SK-N-MC (cell line): ENCODE results near the gene UNC93B1.

ENCODE experiments used
- DNase-seq: peaks from one replicate; pipeline ENCODE4 v3.0.0-alpha.2; 2011; ENCODE audit warnings: low read depth, low spot score
- H3K27ac ChIP-seq: fragments of 200-600 bp; sonication (generic); 2 replicates; pipeline ENCODE4 v1.5.1; 2016; ENCODE audit warnings: mixed run types
- H3K36me3 ChIP-seq: fragments of 200-600 bp; sonication (generic); 2 replicates; pipeline ENCODE4 v1.6.1; 2017; ENCODE audit warnings: antibody characterized with exemption, low read length, mixed read lengths; ENCODE audit not compliant: insufficient read depth
- H3K4me3 ChIP-seq: fragments of 200-600 bp; sonication (generic); 2 replicates; pipeline ENCODE4 v1.5.1; 2016
- H3K9ac ChIP-seq: fragments of 200-600 bp; sonication (generic); 2 replicates; pipeline ENCODE4 v1.8.0; 2017; ENCODE audit warnings: mixed run types, mixed read lengths; ENCODE audit not compliant: insufficient read length
- H3K9me3 ChIP-seq: fragments of 200-600 bp; sonication (generic); 2 replicates; pipeline ENCODE4 v1.6.1; 2017; ENCODE audit warnings: low read depth, mild to moderate bottlenecking, antibody characterized with exemption, low read length, moderate library complexity, mixed read lengths
- EZH2 ChIP-seq: fragments of 200-600 bp; sonication (generic); IDR thresholded peaks from one replicate; pipeline ENCODE4 v1.6.1; 2017; ENCODE audit warnings: antibody characterized with exemption
- FOXP2 ChIP-seq: optimal IDR thresholded peaks from 2 replicates; pipeline ENCODE3; 2011; ENCODE audit warnings: mild to moderate bottlenecking, moderate library complexity; ENCODE audit not compliant: insufficient read depth; ENCODE audit errors: extremely low read length, control extremely low read depth
- POLR2AphosphoS5 ChIP-seq: IDR thresholded peaks from 2 replicates; pipeline ENCODE4 v1.6.1; 2012; ENCODE audit warnings: mild to moderate bottlenecking, low read depth, low read length, borderline replicate concordance

Gene UNC93B1

DNA sequence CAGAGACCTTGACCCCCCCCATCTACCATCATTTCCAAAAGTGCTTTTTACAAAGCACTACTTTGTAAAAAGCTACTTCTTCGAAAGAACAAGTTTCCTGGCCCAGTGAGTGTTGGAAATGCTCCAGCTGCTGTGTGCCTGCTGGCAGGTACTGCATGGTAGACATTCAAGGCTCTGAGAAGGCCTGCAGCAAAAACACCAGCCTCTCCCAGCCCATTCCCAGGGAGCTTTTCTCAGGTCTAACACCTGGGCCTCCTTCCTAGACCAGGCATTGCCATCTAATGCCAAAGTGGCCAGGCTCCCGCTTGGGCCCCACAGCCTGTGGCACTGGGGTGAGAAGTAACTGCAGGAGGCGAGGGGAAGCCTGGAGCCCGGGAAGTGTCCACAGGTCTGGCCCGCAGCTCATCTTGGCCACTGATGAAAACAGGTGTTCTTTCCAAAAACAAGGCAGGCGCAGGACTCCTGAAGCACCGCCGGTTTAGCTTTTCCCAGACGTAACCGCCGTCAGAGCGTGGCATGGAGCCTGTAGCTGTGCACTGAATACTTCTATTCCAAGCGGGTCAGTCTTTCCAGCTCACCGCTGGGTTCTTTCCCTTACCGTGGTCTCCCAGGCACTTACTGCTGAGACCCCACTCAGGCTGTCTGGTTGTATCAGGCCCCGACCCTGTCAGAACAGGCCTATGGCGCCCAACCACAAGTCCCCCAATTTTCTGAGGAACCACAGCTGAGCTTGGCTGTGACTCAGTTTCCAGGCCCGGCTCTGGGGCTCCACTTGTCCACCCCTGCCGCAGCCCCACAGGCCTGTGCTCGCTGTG is 33.7 kb upstream of the UNC93B1 start:
- Histone ChIP-seq H3K27ac (no peak overlapping the region), H3K9ac (no peak overlapping the region)
- no peak for TF ChIP-seq FOXP2
- TF ChIP-seq EZH2, result no peak
- no peak for TF ChIP-seq POLR2AphosphoS5

DNA sequence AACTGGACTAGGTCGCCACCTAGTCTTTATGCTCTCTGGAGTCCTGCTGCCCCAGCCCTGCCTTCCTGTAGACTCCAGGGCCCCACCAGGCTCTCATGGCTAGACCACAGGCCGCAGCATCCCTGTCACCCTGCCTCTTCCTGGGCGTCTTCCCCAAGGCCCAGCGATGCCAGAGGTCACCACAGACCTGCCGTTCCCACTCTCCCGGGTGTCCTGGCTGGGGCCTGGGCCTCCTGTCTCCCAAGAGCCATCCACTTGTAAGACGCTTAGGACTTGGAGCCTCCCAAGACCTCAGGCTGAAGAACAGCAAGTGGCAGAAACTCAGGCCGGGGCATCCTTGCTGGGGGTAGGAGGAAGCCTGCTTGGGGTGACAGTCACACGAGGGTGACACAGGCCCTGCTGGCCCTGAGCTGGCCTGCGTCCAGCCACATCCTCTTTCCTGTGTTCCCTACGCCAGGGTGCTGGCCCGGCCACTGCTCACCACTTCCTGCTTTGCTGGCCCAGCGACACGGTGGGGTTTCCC is 32.9 kb upstream of the UNC93B1 start:
- Histone ChIP-seq H3K27ac (no peak overlapping the region), H3K9ac (no peak overlapping the region), H3K36me3 (peaks cover 21% of the 10 kb centered on the region; the same call in 1 of the 2 replicates), H3K9me3 (no peaks in the 10 kb centered on the region), H3K4me3 (no peak overlapping the region)
- no peak for DNase-seq
- TF ChIP-seq POLR2AphosphoS5 (0 out of 2 replicates have a peak, but pooled peaks have one; percentile 36), EZH2 (no peak)

More for the DNA sequence above, 33.7 kb upstream of the UNC93B1 start:
- H3K4me3 ChIP-seq, result no peak overlapping the region
- H3K36me3 ChIP-seq, result peaks cover 18% of the 10 kb centered on the region; the same call in 1 of the 2 replicates
- no peak for DNase-seq
- no peaks in the 10 kb centered on the region for H3K9me3 ChIP-seq

DNA sequence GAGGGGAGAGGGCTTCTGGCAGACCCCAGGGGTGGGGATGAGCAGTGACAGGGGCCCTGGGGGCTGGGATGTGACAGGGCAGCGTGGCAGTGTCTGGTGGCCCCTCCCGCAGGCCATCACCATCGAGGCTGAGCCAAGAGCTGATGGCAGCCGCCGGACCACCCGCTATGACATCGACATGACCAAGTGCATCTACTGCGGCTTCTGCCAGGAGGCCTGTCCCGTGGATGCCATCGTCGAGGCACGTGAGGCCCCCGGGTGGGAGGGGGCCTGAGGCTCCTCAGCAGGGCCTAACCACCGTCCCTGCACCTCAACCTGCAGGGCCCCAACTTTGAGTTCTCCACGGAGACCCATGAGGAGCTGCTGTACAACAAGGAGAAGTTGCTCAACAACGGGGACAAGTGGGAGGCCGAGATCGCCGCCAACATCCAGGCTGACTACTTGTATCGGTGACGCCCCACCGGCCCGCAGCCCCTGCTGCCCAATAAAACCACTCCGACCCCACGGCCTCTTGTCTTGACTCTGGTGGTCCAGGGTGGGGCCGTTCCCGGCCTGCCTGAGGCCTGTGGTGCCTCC is 32.3 kb upstream of the UNC93B1 start:
- H3K9me3 ChIP-seq, result no peaks in the 10 kb centered on the region
- H3K27ac ChIP-seq, result no peak overlapping the region
- peaks cover 21% of the 10 kb centered on the region; the same call in 1 of the 2 replicates for H3K36me3 ChIP-seq
- H3K4me3 ChIP-seq, result no peak overlapping the region
- no peak for TF ChIP-seq EZH2
- no peak for TF ChIP-seq FOXP2
- TF ChIP-seq POLR2AphosphoS5, result no peak
- no peak for DNase-seq
- no peak overlapping the region for H3K9ac ChIP-seq

DNA sequence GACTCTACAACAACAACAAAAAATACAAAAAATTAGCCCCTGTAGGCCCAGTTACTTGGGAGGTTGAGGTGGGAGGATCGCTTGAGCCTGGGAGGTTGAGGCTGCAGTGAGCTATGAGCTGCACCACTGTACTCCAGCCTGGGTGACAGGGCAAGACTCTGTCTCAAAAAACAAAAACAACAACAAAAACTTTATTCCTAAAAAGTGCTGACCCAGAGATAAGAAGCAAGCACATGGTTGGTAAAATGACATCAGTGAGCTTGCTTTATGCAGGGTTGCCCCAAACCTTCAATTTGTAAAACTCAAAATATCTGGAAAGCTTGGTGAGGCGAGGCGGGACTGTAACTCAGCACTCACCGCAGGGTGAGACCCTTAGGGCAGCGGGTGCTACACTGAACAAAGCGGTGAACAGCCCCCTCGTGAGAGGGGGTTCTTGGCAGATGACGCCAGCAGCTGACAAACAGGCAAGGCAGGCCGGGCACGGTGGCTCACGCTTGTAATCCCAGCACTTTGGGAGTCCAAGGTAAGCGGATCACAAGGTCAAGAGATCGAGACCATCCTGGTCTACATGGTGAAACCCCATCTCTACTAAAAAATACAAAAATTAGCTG is 31.5 kb upstream of the UNC93B1 start:
- peaks cover 21% of the 10 kb centered on the region; the same call in 1 of the 2 replicates for H3K36me3 ChIP-seq
- TF ChIP-seq POLR2AphosphoS5 (no peak), EZH2 (no peak), FOXP2 (no peak)
- no peak for DNase-seq
- no peaks in the 10 kb centered on the region for H3K9me3 ChIP-seq
- no peak overlapping the region for H3K4me3 ChIP-seq
- H3K9ac ChIP-seq, result no peak overlapping the region
- H3K27ac ChIP-seq, result no peak overlapping the region

DNA sequence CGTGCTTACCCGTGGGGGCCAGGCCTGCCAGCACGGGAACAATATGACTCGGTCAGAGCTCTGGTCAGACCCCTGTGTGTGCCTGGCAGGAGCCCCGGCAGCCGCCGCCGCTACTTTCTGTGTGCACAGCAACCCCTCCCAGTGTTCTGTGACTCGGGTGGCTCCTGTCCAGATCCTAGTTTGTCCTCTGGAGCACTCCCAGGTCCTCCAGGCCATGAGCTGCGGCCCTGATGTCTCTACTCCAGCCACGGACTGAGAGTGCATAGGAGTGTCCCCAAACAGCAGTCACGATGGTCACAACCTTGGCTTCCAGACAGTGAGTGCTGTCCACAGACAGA is 29.8 kb upstream of the UNC93B1 start:
- H3K9me3 ChIP-seq, result no peaks in the 10 kb centered on the region

DNA sequence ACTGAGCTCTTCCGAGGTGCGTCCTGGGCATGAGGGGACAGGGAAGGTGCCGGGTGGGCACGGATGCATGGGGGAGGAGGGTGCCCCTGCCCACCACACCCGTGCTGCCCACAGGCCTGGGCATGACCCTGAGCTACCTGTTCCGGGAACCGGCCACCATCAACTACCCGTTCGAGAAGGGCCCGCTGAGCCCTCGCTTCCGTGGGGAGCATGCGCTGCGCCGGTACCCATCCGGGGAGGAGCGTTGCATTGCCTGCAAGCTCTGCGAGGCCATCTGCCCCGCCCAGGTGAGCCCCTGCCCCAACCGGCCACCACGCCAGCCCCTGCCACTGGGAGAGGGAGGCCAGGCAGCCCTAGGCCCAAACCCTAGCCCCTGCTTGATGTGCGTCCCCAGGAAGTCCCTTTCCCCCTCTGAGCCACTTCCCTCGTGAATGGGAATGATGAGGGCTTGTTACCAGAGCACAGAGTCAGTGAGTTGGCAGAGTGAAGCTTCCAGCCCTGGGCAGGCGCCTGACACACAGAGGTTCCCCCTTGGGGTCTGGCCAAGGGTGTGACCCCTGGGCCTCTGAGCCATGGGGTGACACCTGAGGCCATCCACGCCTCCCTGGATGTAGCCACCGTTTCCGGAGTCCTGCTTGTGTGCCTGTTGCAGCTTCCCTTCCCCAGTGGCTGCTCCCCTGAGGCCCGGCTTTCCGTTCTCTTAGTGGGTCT is 29.3 kb upstream of the UNC93B1 start:
- no peak for TF ChIP-seq EZH2
- TF ChIP-seq POLR2AphosphoS5, result no peak
- DNase-seq, result no peak
- no peaks in the 10 kb centered on the region for H3K9me3 ChIP-seq

More for the DNA sequence above, 29.8 kb upstream of the UNC93B1 start:
- TF ChIP-seq POLR2AphosphoS5 (no peak), EZH2 (no peak), FOXP2 (no peak)
- DNase-seq, result no peak
- no peak overlapping the region for H3K9ac ChIP-seq
- H3K27ac ChIP-seq, result no peak overlapping the region
- H3K36me3 ChIP-seq, result peaks cover 21% of the 10 kb centered on the region; the same call in 1 of the 2 replicates
- no peak overlapping the region for H3K4me3 ChIP-seq

DNA sequence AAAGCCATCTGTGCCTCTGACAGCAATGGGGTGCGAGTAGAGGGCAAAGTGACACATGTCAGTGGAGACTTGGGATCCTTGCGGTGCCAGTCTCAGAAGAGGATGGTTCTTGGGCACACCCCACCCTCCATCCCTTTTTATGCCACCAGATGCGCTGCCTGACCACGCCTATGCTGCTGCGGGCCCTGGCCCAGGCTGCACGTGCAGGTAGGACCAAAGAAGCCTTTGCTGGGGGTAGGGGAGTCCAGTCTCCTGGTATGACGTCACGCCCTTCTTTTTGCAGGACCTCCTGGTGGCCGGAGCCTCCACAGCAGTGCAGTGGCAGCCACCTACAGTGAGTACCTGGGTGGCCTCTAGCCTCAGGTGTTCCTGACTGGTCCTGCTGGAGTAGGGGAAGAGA is 28.1 kb upstream of the UNC93B1 start:
- no peak for DNase-seq
- Histone ChIP-seq H3K9ac (peak overlapping the region; percentile 98), H3K27ac (no peak overlapping the region), H3K36me3 (peaks cover 21% of the 10 kb centered on the region; the same call in 1 of the 2 replicates), H3K9me3 (no peaks in the 10 kb centered on the region), H3K4me3 (peak overlapping the region; percentile 98)
- TF ChIP-seq FOXP2, result no peak
- no peak for TF ChIP-seq EZH2
- no peak for TF ChIP-seq POLR2AphosphoS5

More for the DNA sequence above, 29.3 kb upstream of the UNC93B1 start:
- no peak overlapping the region for H3K4me3 ChIP-seq
- H3K36me3 ChIP-seq, result peaks cover 21% of the 10 kb centered on the region; the same call in 1 of the 2 replicates
- no peak overlapping the region for H3K9ac ChIP-seq
- no peak overlapping the region for H3K27ac ChIP-seq

DNA sequence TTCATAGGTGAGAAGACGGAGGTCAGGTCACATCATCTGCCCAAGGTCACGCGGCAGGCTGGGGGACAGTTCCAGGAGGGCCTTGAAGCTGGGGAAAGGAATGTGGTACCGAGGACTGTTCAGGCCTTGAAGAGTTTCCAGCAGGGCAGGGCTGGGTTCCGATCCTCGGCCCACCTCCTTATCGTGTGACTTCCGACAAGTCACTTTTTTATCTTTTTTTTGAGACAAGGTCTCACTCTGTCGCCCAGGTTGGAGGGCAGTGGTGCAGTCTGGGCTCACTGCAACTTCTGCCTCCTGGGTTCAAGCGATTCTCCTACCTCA is 27.2 kb upstream of the UNC93B1 start:
- Histone ChIP-seq H3K4me3 (peak overlapping the region; percentile 98), H3K9ac (peak overlapping the region; percentile 98), H3K27ac (peak overlapping the region; percentile 64; the same call in 1 of the 2 replicates), H3K9me3 (no peaks in the 10 kb centered on the region), H3K36me3 (peaks cover 21% of the 10 kb centered on the region; the same call in 1 of the 2 replicates)
- no peak for DNase-seq
- TF ChIP-seq POLR2AphosphoS5 (no peak), FOXP2 (no peak), EZH2 (no peak)
